NK-92 (cell line): Measurements from ENCODE around the gene KLHL42.
"Not testable (repeated sequence)": the region's sequence is repeated elsewhere in the genome, so short reads cannot be mapped to it uniquely, and the experiment has no call there.

Experiments used
- DNase-seq: peaks from one replicate; lab custom pipeline; 2025; ENCODE audit not compliant: unreplicated experiment; lab: John Stamatoyannopoulos, UW

KLHL42 gene

DNA sequence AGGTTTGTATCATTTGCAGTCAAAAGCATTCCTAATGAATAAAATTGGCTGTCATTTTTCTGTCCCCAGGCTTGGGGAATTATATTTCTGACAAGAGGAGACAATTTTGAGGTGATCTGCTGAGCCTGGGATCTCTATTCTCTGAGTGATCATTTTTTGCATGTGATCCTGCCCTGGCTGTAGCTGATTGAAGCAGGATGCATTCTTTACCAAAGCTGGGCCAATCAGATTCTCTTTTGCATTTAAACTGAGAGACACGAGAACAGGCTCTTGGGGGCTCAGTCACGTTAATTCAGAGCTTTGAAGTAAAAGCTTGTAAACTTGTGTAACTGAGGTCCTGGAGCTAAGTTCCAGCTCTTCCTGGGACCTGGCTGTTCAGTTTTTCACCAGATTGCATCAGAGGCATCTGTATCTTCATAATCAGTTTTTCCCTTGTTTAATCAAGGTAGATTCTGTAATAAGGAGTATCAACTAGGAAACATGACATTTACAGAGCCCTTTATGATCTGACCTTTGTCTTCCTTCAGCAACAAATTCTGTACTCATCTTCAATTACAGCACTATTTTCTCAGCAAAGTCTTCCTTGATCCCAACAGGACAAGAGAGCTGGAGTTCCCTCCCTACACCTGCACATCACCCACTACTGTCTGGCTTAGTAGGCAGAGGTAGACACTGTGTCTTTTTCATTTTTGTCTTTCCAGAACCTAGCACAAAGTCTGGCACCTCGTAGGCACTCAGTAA, 35.0 kb downstream of the KLHL42 start:
- DNase-seq = no peak

DNA sequence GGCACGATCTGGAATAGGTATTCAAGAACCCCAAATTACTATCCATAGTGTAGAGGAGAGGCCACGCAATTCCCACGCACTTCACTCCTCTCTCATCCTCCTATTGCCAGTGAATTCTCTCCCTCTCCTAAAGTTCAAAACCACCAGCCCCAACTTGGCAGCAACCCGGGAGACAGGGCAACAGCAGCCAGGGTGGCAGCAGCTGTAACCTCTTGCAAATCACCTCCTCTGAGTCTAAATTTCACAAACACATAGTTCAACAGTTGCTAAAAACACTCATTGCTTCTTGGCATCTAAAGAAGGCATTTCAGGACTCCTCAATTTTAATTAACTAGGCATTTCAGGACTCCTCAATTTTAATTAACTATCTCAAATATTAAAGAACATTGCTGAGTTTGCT, 37.7 kb downstream of the KLHL42 start:
- no peak for DNase-seq

GRCh38 chr12:27818401-27818918, 38.4 kb downstream of the KLHL42 start:
- no peak for DNase-seq

DNA sequence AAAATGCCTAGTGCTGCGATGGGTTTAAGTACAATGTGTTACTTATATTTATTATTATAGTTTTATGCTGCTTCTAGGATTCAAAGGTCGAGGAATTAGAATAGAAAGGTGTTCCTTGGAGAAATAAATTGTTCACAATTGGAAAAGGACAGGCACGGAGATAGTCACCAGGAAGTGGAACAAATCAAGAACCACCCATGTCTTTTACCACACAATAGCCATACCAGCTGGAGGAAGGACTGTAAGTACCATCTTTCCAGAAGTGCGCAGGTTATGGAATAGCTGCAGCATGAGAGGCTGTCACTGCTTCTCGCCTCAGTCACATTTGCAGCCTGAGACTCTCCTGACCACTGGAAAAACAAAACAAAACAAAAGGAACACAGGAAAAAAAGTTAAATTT, 40.5 kb downstream of the KLHL42 start:
- no peak for DNase-seq

- DNase-seq = no peak
Observed at GRCh38 chr12:27821259-27821973, 41.4 kb downstream of the KLHL42 start.

DNA sequence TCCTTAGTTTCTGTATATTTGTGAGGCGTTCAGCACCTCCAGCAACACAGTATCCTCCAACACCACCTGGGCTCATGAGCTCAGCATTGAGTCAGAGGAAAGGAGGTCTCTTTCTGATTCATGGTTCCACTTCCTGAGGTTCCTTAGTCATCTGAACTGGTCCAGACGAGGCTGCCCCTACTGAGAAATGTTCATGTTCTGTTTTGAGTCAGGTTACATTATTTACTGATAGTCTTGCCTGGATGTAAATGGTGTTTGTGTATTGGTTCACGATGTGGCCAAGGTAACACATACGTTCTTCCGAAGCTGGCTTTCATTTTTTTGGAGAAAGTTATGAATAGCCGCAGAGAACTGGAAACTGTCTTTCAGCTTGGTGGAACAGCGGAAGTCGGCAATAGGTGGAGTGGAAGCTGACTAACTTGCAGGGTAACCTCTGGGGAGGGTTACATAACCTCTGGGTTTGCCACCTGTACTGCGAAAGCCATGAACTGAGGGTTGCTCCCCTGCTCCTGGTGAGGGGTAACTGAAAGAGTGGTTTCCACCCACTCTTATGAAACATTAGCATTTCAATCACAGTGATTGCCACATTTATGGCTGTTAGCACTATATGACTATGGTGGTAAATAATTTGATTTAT, 42.2 kb downstream of the KLHL42 start:
- peak; percentile 23 for DNase-seq

DNA sequence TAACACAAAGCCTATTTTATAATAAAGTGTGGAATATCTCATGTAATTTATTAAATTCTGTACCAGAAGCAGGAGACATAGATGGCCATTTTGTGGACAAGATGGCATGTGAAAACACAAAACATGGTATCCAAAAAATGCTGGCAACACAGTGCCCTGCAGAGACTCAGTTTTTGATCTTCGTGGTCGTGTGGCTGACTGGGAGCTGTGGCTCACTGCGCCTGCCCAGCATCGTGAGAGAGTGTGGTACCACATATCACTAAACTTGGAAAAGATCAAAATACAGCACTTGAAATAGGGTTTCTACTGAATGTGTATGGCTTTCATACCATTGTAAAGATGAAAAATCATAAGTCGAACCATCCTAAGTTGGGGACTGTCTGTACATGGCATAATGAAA, 43.0 kb downstream of the KLHL42 start:
- DNase-seq = no peak

DNA sequence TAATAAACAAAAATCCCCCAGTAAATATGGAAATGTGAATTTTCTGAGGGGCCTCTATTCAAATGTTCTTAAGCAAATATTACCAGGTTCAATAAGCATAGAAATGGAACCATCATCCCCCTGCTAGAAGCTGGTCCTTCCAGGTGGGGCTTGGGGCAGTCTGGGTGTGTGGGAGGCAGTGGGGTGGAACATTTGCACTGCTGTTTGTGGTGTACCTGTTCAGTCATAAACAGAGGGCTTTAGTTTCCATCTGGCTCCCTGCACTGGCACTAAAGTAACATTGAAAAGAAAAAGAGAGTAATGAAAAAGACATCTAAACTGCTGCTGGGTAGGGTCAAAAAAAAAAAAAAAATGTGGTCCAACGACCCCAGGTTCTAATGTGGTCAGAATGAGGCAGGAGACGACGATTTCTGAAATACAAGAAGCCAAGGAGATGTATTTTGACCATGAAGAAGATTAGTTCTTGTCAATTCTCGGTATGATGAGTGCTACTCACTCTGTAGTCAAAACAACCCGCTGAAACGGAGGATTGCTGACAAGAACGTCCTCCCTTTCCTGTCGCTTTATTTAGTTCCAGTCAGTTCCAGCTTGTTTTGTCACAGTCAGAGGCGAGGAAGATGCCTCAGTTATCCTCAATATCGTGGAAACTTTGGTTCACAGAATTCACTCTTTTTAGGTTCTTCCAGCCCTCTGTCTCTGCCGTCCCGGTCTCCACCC, 44.3 kb downstream of the KLHL42 start:
- DNase-seq = no peak

DNA sequence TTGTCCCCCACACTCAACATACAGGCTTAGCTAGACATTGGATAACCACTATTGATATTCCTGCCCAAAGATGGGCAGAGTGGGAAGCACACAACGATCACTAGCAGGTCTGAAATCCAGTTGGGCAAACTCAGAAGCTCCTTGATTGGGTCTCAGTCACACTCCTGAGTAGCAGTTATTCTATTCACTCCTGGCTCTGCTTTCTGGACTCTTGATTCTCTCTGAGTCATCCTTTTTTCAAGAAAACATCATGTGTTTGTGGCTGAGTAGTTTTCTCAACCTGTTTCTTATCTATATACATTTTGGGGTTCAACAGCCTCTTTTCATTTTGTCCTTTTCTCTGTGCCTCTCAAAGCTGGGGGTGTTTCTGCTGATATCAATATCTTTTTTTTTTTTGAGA, 46.0 kb downstream of the KLHL42 start:
- DNase-seq = no peak

- no peak for DNase-seq
Observed at GRCh38 chr12:27828196-27828595, 48.2 kb downstream of the KLHL42 start.

GRCh38 chr12:27838543-27839185, 58.6 kb downstream of the KLHL42 start:
- DNase-seq = no peak

DNA sequence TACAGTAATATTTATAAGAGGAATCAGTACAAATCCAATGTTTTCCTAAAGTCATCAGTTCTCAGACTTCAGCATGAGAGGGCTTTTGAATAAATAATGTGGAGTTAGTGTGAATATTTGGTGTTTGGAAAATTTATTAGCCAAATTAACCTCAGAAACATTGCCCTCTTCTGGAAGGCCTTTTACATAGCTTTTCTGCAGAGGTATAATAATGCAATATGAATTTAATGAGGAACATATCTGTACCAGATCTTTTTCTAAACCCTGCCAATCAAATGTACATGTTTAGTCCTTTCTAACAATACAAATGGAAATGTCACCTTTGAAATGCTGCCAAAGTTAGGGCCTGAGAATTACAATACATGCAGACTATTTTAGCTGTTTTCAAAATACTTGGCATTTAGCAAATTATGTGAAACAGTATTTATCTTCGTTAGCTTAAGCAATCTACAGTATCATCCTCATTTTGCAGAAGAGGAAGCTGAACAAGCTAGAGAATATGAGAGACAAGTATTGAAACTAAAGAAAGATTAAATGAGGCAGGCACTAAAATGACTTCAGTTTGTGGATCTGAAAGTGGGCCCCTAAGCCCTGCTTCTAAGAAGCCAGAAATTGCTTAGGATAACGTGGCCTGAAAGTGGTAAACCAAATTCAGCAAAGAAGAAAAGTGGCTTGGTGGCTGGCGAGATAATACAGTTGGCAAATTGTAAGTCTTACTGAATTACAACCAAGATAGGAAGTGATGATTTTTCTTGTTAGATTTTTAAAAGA, 60.4 kb downstream of the KLHL42 start:
- no peak for DNase-seq

DNA sequence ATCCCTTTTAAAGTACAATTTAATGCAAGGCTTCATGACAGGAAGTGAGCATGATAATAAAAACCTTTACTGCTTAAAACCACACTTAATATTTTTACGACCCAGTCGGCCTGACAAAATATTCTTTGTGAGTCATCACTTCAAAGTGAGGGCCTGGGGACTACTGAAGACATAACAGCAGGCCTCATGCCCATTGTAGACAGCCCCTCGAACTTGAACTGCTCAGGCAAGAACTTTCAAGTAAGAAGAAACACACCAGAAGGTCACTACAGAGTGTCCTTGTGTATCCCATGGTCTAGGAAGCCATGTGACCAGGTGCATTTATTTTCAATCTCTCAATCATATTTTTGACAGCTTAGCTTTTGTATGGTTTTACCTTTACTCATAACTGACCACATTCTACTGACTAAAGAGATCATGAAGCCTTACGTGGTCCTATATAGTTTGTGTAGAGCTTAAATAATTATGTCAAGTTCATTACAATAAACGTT, 61.4 kb downstream of the KLHL42 start:
- DNase-seq = no peak

- DNase-seq = no peak
Observed at GRCh38 chr12:27843714-27844245, 63.7 kb downstream of the KLHL42 start.

- DNase-seq = no peak
Observed at GRCh38 chr12:27844366-27845090, 64.5 kb downstream of the KLHL42 start.

- DNase-seq = no peak
Observed at GRCh38 chr12:27845187-27845586, 65.2 kb downstream of the KLHL42 start.

- DNase-seq = not testable (repeated sequence)
Observed at GRCh38 chr12:27845706-27846105, 65.7 kb downstream of the KLHL42 start.

DNA sequence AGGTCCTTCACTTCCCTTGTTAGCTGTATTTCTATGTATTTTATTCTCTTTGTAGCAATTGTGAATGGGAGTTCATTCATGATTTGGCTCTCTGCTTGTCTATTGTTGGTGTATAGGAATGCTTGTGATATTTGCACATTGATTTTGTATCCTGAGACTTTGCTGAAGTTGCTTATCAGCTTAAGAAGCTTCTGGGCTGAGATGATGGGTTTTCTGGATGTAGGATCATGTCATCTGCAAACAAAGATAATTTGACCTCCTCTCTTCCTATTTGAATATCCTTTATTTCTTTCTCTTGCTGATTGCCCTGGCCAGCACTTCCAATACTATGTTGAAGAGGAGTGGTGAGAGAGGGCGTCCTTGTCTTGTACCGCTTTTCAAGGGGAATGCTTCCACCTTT, 67.3 kb downstream of the KLHL42 start:
- DNase-seq = not testable (repeated sequence)

- no peak for DNase-seq
Observed at GRCh38 chr12:27851311-27851710, 71.3 kb downstream of the KLHL42 start.
